Endothelial cell of umbilical vein (primary cell): Measurements from ENCODE around the gene MTFP1. TPM values are rescaled to one million over a fixed set of nuclear protein-coding genes. Genes with fewer than 3 reads are reported as not detected.

Source experiments
- BruUV-seq: library from RNA; stranded (reverse); fragments of 400-500 nt; replicated peaks from 2 replicates; lab custom pipeline; 2021; lab: Mats Ljungman, UMichigan
- CTCF ChIA-PET: fragments of 300-600, 350-600 bp; sonication (Branson Sonifier 250); formaldehyde crosslinking; loops from one replicate; lab custom pipeline; 2021; ENCODE audit warnings: antibody characterized with exemption, inconsistent platforms; lab: Charles Lee
- POLR2A ChIA-PET: fragments of 300-600, 350-600 bp; sonication (Branson Sonifier 250); formaldehyde crosslinking; loops from one replicate; lab custom pipeline; 2021; ENCODE audit warnings: antibody characterized with exemption, inconsistent platforms; lab: Charles Lee
- DNase-seq: peaks from one replicate; pipeline ENCODE4 v3.0.0-alpha.2; 2011; ENCODE audit warnings: low read depth, low spot score
- FAIRE-seq: peaks from 2 replicates; lab custom pipeline; 2011; peaks lifted over from hg19 to GRCh38; lab: Jason Lieb, UNC
- H2AFZ ChIP-seq: 2 replicates; pipeline ENCODE4 v1.6.0; 2012; ENCODE audit warnings: low read depth, low read length, control low read depth, inconsistent platforms
- H3K27ac ChIP-seq: 2 replicates; pipeline ENCODE4 v1.5.1; 2011; ENCODE audit warnings: low read depth, mild to moderate bottlenecking, control low read depth, low read length, moderate library complexity; ENCODE audit not compliant: insufficient read depth
- H3K27me3 ChIP-seq, 2 experiments: 2 replicates each; pipeline versions ENCODE4 v1.6.0 to v1.6.1; 2011; ENCODE audit warnings: low read length in 2 of 2, mixed read lengths in 1 of 2; ENCODE audit not compliant: control insufficient read depth in 2 of 2, insufficient read depth in 2 of 2
- H3K36me3 ChIP-seq, 2 experiments: 2 replicates in 1 of 2; 3 replicates in 1 of 2; pipeline ENCODE4 v1.5.1; 2011; ENCODE audit warnings: low read length in 2 of 2, mild to moderate bottlenecking in 1 of 2, moderate library complexity in 1 of 2; ENCODE audit not compliant: control insufficient read depth in 2 of 2, insufficient read depth in 2 of 2; ENCODE audit errors: extremely low read depth in 1 of 2
- H3K4me1 ChIP-seq: 3 replicates; pipeline ENCODE4 v1.5.1; 2011; ENCODE audit warnings: mild to moderate bottlenecking, low read length; ENCODE audit not compliant: control insufficient read depth, insufficient read depth; ENCODE audit errors: extremely low read depth
- H3K4me2 ChIP-seq: 2 replicates; pipeline ENCODE4 v1.6.1; 2011; ENCODE audit warnings: low read length, control low read depth, mixed read lengths; ENCODE audit not compliant: insufficient read depth
- H3K4me3 ChIP-seq, 3 experiments: fragments of 200-600 bp in 1 of 3; sonication (generic), shearing (Covaris generic) in 1 of 3; replicated peaks in 1 of 3; 2 replicates each; pipeline ENCODE4 v1.5.1; 2011 to 2016; ENCODE audit warnings: control low read depth in 3 of 3, low read length in 3 of 3, mild to moderate bottlenecking in 2 of 3, inconsistent platforms in 1 of 3, low read depth in 1 of 3, moderate library complexity in 1 of 3; ENCODE audit not compliant: insufficient read depth in 1 of 3
- H3K79me2 ChIP-seq: 2 replicates; pipeline ENCODE4 v1.6.0; 2012; ENCODE audit warnings: low read length, inconsistent platforms; ENCODE audit not compliant: control insufficient read depth, insufficient read depth
- H3K9ac ChIP-seq: replicated peaks from 2 replicates; pipeline ENCODE3; 2011; ENCODE audit warnings: low read length, control low read depth; ENCODE audit not compliant: insufficient read depth; ENCODE audit errors: extremely low read depth
- H3K9me1 ChIP-seq: replicated peaks from 3 replicates; pipeline ENCODE4 v1.6.0; 2011; ENCODE audit warnings: mild to moderate bottlenecking, low read length; ENCODE audit not compliant: control insufficient read depth, insufficient read depth; ENCODE audit errors: extremely low read depth
- H3K9me3 ChIP-seq: replicated peaks from 2 replicates; pipeline ENCODE4 v1.5.1; 2012; ENCODE audit warnings: low read length, inconsistent platforms; ENCODE audit not compliant: control insufficient read depth, insufficient read depth
- H4K20me1 ChIP-seq: replicated peaks from 2 replicates; pipeline ENCODE3; 2011; ENCODE audit warnings: mild to moderate bottlenecking, low read length; ENCODE audit not compliant: control insufficient read depth, insufficient read depth; ENCODE audit errors: extremely low read depth
- FOS ChIP-seq: IDR thresholded peaks from 2 replicates; pipeline ENCODE4 v1.6.1; 2011; ENCODE audit warnings: mild to moderate bottlenecking, low read length, moderate library complexity, borderline replicate concordance; ENCODE audit not compliant: insufficient read depth
- GATA2 ChIP-seq: IDR thresholded peaks from 2 replicates; pipeline ENCODE4 v1.7.0; 2011; ENCODE audit warnings: low read depth, mild to moderate bottlenecking, moderate library complexity, mixed read lengths, low read length; ENCODE audit not compliant: insufficient read length, insufficient read depth
- MAX ChIP-seq: IDR thresholded peaks from 2 replicates; pipeline ENCODE4 v1.6.1; 2011; ENCODE audit not compliant: insufficient read depth, insufficient read length
- dilution Hi-C: fragments of 300-500 bp; cut with MboI; formaldehyde crosslinking; loops from one replicate; pipeline ENCODE4 v1.15.0; 2019; ENCODE audit warnings: low sequenced_read_pairs; ENCODE audit not compliant: extremely low pct_ligation_motif_present
- intact Hi-C: fragments of 100-400 bp; cut with micrococcal nuclease; formaldehyde crosslinking; loops from one replicate; pipeline ENCODE4 v1.10.0; 2022
- polyA plus RNA-seq, 4 experiments: library from polyadenylated mRNA; depleted of rRNA in 3 of 4; stranded (reverse) in 3 of 4; unstranded in 1 of 4; fragments of >200 nt; gene quantifications; 2 replicates each; pipeline versions ENCODE4 v1.2.1 to v1.2.3, GENCODE V29; 2011 to 2012; ENCODE audit warnings: missing spikeins in 1 of 4
- total RNA-seq: library from RNA; stranded (reverse); gene quantifications from 2 replicates; pipeline ENCODE4 v1.2.3, GENCODE V29; 2021

Gene MTFP1
- total and polyA plus RNA-seq, 2 donors (not counting 3 experiments of a cell fraction or from before 2014, with no cell fraction given): 30.3 to 41.9 TPM

- Histone ChIP-seq H3K4me3 (no peak overlapping the region), H3K9me3 (no peaks in the 10 kb centered on the region), H4K20me1 (no peaks in the 10 kb centered on the region), H3K79me2 (no peaks in the 10 kb centered on the region), H3K9ac (no peak overlapping the region), H2AFZ (no peak overlapping the region), H3K4me2 (no peak overlapping the region), H3K27ac (no peak overlapping the region), H3K36me3 (peaks cover 0 to 4% of the 10 kb centered on the region in 2 experiments), H3K4me1 (peaks cover 10% of the 10 kb centered on the region), H3K9me1 (no peaks in the 10 kb centered on the region), H3K27me3 (no peaks in the 10 kb centered on the region)
- dilution Hi-C loops: no loop called here
- ChIA-PET POLR2A (no interaction called here), CTCF (interaction anchor here (1.2 to 1.7 kb wide), 3 partner anchors 8 to 52 kb away, joined by 3 to 4 read pairs (median 3); partner anchors contain the start of gene MTFP1)
- FAIRE-seq: no peak
- no peak for DNase-seq
- TF ChIP-seq FOS: no peak
- no TSS peak for BruUV-seq
- intact Hi-C loops: no loop called here
Observed at GRCh38 chr22:30433773-30434172, 8.2 kb downstream of the MTFP1 start.

DNA sequence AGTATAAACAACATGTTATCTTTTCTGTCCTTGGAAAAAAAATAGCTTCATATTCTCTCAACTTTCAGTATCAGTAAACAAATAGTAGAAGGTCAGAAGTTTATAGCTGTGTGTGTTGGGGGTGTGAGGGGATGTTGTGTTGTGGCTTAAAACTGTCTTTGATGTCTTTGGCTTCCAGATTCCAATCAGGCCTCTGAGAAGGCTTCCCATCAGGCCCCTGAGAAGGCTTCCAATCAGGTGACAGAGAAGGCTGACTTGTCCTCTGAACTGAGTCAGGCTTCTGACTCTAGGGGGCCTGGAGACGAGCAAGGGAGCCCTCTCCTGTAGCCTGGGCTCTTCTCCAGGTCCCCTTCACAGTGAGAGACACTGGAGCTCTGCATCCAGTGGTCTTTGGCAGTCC, 9.3 kb downstream of the MTFP1 start:
- no peak for TF ChIP-seq MAX
- TF ChIP-seq GATA2: no peak
- intact Hi-C loops: no loop called here
- Histone ChIP-seq H3K9me1 (no peaks in the 10 kb centered on the region), H3K4me1 (peaks cover 10% of the 10 kb centered on the region), H3K4me2 (no peak overlapping the region), H3K9ac (no peak overlapping the region), H3K27me3 (no peaks in the 10 kb centered on the region), H4K20me1 (no peaks in the 10 kb centered on the region), H3K4me3 (no peak overlapping the region), H2AFZ (no peak overlapping the region), H3K36me3 (no peaks in the 10 kb centered on the region), H3K27ac (peak overlapping the region; percentile 63), H3K9me3 (no peaks in the 10 kb centered on the region), H3K79me2 (no peaks in the 10 kb centered on the region)
- CTCF ChIA-PET: interaction anchor here (1.2 kb wide), 1 partner anchor 10 kb away, joined by 3 read pairs; no protein-coding TSS in a partner anchor
- dilution Hi-C loops: no loop called here
- POLR2A ChIA-PET: no interaction called here
- DNase-seq (no peak), FAIRE-seq (no peak)
- BruUV-seq: no TSS peak
